Measurements from ENCODE around the gene SGK1.
"Not testable (repeated sequence)": the region's sequence is repeated elsewhere in the genome, so short reads cannot be mapped to it uniquely, and the experiment has no call there.

SGK1 gene

DNA sequence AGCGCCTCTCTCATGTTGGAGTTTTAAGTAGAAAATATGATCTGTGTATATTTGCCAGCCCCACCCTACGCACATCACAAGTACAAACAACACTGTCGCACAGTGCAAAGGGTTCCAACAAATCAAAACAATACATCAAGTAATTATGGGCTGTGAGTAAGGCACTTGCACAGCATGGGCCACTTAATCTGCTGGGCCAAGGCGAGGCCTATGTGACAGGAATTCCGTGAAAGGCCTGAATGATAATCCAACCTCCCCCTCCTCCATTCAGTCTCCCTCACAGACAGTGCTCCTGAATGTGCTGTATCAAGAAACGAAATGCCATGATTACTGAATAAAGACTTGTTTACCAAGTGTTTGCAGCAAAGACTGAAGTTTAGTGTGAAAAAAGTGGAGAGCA lies 135.4 kb downstream of the SGK1 start:
- Histone ChIP-seq H3K27ac (no peak overlapping the region), H3K36me3 (replicated peaks) (no peaks in the 10 kb centered on the region), H3K4me3 (ENCODE audit: low read depth, low read length) (no peak overlapping the region), H3K27me3 (replicated peaks) (no peaks in the 10 kb centered on the region)
- in situ Hi-C loops (cut with HindIII; ENCODE audit: low pct_ligation_motif_present, low sequenced_read_pairs) = no loop called here
- TF ChIP-seq, protein P1, sequence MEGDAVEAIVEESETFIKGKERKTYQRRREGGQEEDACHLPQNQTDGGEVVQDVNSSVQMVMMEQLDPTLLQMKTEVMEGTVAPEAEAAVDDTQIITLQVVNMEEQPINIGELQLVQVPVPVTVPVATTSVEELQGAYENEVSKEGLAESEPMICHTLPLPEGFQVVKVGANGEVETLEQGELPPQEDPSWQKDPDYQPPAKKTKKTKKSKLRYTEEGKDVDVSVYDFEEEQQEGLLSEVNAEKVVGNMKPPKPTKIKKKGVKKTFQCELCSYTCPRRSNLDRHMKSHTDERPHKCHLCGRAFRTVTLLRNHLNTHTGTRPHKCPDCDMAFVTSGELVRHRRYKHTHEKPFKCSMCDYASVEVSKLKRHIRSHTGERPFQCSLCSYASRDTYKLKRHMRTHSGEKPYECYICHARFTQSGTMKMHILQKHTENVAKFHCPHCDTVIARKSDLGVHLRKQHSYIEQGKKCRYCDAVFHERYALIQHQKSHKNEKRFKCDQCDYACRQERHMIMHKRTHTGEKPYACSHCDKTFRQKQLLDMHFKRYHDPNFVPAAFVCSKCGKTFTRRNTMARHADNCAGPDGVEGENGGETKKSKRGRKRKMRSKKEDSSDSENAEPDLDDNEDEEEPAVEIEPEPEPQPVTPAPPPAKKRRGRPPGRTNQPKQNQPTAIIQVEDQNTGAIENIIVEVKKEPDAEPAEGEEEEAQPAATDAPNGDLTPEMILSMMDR (IDR thresholded peaks at IDR 0.05; ENCODE audit: low read depth, low read length, missing control alignments) = no peak
- DNase-seq = no peak

DNA sequence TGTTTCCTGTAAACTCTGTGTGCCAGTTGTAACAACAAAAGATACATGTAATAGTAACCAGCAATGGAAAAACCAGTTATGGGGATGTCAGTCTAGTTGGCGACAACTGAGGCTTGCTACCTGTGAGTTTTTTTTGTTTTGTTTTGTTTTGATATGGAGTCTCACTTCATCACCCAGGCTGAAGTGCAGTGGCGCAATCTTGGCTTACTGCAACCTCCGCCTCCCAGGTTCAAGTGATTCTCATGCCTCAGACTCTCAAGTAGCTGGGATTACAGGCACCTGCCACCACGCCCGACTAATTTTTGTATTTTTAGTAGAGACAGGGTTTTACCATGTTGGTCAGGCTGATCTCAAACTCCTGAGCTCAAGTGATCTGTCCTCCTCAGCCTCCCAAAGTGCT lies 136.2 kb downstream of the SGK1 start:
- DNase-seq; H3K27me3 ChIP-seq (replicated peaks); H3K4me3 ChIP-seq (ENCODE audit: low read depth, low read length); H3K36me3 ChIP-seq (replicated peaks); in situ Hi-C loops (cut with HindIII; ENCODE audit: low pct_ligation_motif_present, low sequenced_read_pairs); H3K27ac ChIP-seq: not testable (repeated sequence)

DNA sequence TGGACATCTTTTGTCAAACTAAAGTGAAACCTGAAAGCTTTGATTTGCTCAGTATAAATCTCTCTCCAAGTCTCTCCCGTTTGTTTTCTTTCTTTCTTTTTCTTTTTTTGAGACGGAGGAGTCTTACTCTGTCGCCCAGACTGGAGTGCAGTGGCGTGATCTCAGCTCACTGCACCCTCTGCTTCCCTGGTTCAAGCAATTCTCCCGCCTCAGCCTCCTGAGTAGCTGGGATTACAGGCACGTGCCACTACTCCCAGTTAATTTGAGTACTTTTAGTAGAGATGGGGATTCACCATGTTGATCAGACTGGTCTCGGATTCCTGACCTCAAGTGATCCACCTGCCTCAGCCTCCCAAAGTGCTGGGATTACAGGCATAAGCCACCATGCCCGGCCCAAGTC lies 136.7 kb downstream of the SGK1 start:
- DNase-seq; H3K27me3 ChIP-seq (replicated peaks); H3K4me3 ChIP-seq (ENCODE audit: low read depth, low read length); in situ Hi-C loops (cut with HindIII; ENCODE audit: low pct_ligation_motif_present, low sequenced_read_pairs); H3K27ac ChIP-seq; H3K36me3 ChIP-seq (replicated peaks): not testable (repeated sequence)

DNA sequence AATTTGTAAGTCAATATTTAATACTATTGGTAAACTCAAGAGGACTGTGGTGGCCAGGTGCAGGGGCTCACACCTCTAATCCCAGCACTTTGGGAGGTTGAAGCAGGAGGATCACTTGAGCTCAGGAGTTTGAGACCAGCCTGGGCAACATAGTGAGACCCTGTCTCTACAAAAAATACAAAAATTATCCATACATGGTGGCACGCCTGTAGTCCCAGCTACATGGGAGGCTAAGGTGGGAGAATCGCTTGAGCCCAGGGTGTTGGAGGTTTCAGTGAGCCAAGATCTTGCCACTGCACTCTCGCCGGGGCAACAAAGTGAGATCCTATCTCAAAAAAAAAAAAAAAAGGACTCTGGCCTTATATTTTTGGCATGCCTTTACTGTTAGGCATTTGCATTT lies 137.4 kb downstream of the SGK1 start:
- in situ Hi-C loops (cut with HindIII; ENCODE audit: low pct_ligation_motif_present, low sequenced_read_pairs); H3K36me3 ChIP-seq (replicated peaks); H3K27ac ChIP-seq; DNase-seq; H3K4me3 ChIP-seq (ENCODE audit: low read depth, low read length); H3K27me3 ChIP-seq (replicated peaks): not testable (repeated sequence)

DNA sequence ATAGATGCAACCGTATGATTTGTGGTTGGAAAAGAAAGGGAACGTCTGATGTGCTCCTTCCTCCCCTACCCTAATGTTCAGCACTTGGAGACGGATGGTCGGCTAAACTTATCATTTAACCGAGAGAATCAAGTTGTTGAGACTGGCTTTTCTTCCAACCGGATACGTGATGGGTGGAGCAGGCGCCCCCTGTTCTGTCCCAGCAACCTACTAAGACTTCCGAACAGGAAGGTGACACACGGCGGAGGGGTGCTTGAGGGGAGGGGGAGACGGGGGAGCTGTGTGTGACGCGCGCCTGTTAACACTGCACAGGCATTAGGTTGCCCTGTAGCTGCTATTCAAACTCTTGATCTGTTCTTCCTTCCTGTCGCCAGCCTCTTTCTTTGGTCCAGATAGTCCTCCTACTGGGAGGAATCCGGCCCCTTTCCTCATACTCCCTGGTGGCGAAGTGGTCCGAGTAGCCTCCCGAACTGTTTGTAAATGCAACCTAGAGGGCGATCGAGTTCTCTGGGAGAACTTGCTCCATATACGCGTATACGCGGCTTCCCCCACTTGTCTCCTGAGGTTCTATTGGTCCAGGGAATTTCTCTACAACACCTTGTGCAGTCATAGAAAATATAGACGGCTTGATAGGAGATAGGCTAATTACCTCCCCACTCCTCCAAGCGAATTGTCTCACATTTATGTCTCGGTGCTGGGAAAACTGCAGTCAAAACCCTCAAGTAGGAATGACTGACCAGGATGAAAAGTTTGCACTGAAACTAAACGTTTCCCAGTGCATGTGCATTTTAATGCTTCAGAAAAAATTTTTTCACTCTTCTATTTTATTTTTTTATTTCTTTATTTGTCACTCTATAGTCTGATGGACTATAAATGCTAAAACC lies 139.5 kb downstream of the SGK1 start:
- Histone ChIP-seq H3K27me3 (replicated peaks) (no peaks in the 10 kb centered on the region), H3K4me3 (ENCODE audit: low read depth, low read length) (peak overlapping the region; percentile 42), H3K36me3 (replicated peaks) (peaks cover 11% of the 10 kb centered on the region), H3K27ac (peak overlapping the region; percentile 95)
- TF ChIP-seq, protein P1 (IDR thresholded peaks at IDR 0.05; ENCODE audit: low read depth, low read length, missing control alignments) = peak; percentile 91
- in situ Hi-C loops (cut with HindIII; ENCODE audit: low pct_ligation_motif_present, low sequenced_read_pairs) = no loop called here
- peak; percentile 97 for DNase-seq

DNA sequence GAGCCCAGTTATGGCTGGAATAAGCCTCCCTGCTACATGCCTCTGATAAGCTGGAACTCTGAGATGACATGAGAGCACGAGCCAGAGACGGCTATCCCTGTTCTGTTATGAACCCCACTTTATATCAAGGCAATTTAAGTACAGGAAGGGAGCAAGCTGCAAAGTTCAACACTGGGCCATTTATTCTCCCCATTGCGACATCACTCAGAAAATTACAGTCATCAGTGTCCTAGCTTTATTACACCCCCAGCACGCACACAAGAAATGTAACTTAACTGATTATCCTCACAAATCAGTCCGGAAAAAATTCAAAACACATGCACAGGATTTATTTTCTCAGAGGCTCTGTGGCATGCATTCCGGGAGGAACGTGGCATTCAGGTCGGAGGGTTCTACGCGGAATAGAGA lies 140.2 kb downstream of the SGK1 start:
- H3K27me3 ChIP-seq (replicated peaks) = no peaks in the 10 kb centered on the region
- peak overlapping the region; percentile 95 for H3K27ac ChIP-seq
- peaks cover 18% of the 10 kb centered on the region for H3K36me3 ChIP-seq (replicated peaks)
- H3K4me3 ChIP-seq (ENCODE audit: low read depth, low read length) = peak overlapping the region; percentile 42
- in situ Hi-C loops (cut with HindIII; ENCODE audit: low pct_ligation_motif_present, low sequenced_read_pairs) = no loop called here
- TF ChIP-seq, protein P1 (IDR thresholded peaks at IDR 0.05; ENCODE audit: low read depth, low read length, missing control alignments) = no peak
- DNase-seq = peak; percentile 60

DNA sequence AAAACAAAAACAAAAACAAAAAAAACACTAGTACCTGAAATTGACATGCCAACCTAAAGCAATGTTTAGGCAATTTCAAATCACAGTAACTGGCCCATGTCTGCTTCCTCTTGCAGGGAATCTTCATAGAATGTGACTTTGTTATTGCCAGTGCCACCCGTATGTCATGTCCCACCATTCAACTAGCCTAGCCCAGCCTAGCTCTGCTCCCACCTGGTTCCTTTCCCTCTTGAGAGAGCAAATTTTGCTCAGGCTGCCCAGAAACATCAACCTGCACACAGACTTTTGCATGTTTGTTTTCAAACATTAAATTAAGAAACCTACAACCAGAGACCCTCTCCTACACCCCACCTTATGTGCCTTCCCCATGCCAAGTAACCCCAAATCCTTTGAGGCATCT lies 140.7 kb downstream of the SGK1 start:
- in situ Hi-C loops (cut with HindIII; ENCODE audit: low pct_ligation_motif_present, low sequenced_read_pairs) = no loop called here
- peak overlapping the region; percentile 6 for H3K4me3 ChIP-seq (ENCODE audit: low read depth, low read length)
- TF ChIP-seq, protein P1 (IDR thresholded peaks at IDR 0.05; ENCODE audit: low read depth, low read length, missing control alignments) = no peak
- DNase-seq = no peak
- H3K27ac ChIP-seq = peak overlapping the region; percentile 95
- H3K36me3 ChIP-seq (replicated peaks) = peaks cover 23% of the 10 kb centered on the region
- no peaks in the 10 kb centered on the region for H3K27me3 ChIP-seq (replicated peaks)
